Measurements from ENCODE around the gene FOXM1.

DNA sequence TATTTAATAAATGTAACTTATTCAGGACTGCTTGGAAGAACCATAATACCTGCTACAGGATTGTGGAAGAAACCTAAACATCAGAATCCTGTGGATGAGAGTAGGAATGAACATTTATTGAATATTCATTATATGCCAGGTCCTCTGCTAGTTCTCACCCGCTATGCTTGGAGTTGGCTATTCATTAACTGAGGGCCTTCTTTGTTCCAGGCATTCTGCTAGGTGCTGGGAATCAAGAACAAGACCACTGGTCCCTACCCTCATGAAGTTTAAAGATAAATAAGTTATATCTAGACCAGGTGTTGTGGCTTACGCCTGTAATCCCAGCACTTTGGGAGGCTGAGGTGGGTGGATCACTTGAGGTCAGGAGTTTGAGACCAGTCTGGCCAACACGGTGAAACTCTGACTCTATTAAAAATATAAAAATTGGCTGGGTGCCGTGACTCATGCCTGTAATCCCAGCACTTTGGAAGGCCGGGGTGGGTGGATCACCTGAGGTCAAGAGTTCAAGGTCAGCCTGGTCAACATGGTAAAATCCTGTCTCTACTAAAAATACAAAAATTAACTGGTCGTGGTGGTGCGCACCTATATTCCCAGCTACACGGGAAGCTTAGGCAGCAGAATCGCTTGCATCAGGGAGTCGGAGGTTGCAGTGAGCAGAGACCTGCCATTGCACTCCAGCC, 9.9 kb upstream of the FOXM1 start:
- TF ChIP-seq YY1 (IDR thresholded peaks at IDR 0.05; ENCODE audit: insufficient read depth, insufficient read length) (no peak), ZNF274 (IDR thresholded peaks at IDR 0.05; ENCODE audit: low read depth, low read length) (no peak)
